HG03354 (cell line): ENCODE measurements around the gene MICAL2.

ENCODE experiments used
- ATAC-seq: cut with Tn5 transposase; IDR thresholded peaks from one replicate; pipeline ENCODE4 v1.9.1; 2021; ENCODE audit warnings: mild to moderate bottlenecking; ENCODE audit not compliant: unreplicated experiment, poor library complexity, severe bottlenecking

Gene MICAL2

DNA sequence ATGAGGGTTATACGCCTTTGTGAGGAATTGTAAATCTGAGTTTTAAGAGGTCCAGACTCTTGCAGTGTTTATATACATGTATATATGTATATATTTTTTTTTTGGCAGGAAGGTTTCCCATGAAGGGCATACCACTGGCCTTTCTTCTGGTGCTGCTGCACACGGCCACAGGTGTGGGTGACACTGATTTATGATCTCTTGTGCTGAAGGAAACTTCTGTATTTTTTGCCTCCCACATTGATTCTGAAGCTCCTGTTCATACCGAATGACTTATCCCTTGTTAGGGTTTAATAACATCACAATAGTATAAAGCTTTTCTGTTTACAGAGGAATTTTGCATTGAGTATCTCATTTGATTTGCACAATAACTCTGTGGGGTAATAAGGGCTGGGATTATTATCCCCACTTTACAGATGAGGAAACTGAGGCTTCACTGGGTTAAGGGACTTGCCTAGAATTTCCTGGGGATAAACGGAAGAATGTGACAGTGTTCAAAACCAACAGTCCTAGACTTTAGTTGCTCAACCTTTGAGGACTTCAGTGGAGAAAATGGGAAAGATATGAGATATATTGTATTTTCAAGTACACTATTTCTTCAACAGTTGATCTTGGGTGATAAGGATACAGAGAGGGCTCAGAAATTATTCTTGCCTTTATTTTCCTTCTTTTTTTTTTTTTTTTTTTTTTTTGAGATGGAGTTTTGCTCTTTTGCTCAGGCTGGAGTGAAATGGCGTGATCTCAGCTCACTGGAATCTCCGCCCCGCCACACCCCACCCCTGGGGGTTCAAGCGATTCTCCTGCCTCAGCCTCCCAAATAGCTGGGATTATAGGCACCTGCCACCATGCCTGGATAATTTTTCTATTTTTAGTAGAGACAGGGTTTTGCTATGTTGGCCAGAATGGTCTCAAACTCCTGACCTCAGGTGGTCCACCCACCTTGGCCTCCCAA lies 70.1 kb downstream of the MICAL2 start:
- no peak for ATAC-seq

DNA sequence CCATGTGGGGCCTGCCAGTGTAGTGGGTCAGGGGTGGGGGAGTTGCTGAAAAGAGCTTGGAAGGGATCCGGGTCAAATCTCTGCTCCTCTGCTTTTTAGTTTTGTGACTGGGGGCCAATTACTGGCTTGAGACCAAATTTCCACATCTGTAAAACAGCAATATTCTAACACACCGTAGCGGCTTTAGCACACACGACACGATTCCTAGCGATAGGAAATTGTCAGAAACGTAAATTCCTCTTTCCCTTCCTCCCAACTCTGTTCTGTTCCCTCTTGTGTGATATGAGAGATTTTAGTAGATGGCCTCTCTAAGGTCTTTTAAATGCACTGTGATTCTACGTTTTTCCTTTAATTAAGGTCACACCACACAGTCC lies 71.9 kb downstream of the MICAL2 start:
- no peak for ATAC-seq

DNA sequence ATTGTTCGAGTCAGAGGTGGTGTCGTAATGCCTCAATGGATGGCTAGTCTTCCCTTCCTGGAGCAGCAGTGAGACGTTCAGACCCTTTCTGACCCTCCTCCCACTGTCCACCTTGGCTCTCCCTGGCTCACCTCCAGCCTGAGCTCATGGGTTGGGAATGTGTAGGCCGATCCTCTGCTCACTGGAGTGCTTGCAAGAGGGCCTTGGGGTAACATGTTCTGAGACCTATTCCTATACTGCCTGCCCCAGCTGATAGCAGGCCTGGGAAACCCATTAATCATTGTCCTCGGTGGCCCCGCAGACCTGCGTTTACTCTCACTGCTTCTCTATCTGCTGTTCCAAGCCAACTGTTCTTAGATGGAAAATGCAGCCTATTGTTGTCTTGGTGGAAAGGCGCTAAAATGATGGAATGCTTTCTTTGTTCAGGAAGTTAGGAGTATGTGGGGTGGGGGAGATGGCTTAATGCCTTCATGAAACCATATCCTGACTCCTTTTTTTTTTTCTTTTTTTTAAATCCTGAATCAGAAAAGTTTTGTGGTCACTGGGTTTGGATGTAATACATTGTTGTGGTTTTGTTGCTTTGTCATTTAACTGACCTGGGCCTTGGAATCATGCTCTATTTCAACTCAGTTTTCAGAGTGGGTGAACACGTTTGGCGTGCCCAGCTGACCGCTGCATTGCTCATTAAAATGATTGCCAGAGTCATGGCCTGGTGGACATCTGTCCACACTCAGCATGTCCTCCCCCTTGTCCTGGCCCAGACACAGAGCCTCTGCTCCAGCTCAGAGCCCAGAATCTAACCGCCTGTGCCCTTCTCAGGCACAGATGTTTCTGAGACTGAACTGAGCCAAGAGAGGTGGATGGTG lies 72.5 kb downstream of the MICAL2 start:
- no peak for ATAC-seq

DNA sequence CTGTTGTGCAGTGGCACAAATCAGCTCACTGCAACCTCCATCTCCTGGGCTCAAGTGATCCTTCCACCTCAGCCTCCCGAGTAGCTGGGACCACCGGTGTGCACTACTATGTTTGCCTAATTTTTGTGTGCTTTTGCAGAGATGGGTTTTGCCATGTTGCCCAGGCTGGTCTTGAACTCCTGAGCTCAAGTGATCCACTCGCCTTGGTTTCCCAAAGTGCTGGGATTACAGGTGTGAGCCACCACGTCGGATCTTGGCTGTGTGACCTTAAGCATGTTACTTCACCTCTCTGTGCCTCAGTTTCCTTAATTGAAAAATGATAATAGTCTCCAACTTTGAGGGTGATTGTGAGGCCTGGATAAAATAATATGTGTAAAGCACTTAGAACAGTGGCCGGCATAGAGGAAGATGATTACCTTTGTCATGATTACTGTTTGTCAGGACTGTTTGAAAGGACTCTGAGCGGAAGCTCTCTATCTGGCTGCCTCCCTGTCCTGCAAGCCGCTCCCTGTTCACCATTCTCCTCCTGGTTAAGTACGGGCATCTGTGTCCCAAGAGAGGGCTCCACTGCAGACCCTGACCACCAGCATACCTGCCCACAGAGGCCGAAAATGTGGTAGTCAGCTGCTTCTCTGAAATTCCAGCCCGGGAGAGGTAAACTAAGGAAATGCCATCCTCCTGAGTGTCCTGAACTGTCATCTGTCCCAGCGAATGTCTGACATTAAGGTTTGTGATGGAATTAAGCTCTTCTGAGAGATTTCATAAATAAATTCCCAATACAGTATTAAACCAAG lies 73.6 kb downstream of the MICAL2 start:
- no peak for ATAC-seq

DNA sequence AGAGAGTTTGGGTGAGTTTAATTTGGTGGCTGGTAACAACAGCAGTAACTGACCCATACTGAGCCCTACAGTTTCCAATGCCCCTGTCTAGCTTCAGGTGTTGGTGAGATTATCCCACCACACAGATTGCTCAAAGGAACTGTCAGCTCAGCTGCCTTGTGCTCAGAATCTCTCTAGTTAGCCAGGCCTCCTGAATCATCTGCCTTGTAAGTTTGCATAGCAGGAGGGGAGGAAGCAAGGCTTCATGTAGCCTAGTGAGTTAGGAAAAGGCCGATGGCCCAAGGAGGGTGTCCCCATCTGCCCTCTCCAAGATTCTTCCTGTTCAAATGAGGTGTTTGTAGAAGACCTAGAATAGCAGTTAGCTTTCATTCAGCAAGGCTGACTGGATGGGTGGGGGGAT lies 74.3 kb downstream of the MICAL2 start:
- no peak for ATAC-seq

DNA sequence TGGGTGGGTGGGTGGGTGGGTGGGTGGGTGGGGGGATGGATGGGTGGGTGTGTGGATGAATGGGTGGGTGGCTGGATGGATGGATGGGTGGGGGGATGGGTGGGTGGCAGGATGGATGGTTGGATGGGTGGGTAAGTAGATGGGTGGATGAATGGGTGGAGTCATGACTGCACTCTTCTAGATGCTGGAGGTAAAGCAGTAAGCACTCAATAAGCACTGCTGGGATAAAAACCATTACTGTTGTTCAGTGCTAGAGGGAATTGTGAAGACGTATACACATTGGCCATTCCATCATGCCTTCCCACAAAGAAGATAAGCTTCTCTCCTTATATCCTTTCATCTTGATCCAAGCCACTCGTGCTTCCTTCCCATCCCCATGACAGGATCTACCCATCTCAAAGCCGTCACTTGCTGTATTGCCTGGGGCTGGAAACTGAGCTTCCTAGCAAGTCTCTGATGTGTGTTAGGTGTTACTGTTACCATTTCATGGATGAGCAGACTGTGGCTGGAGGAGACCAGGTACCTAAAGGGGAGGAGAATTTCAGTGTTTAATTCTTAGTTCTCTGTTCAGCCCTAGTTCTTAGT lies 74.8 kb downstream of the MICAL2 start:
- ATAC-seq = no peak

DNA sequence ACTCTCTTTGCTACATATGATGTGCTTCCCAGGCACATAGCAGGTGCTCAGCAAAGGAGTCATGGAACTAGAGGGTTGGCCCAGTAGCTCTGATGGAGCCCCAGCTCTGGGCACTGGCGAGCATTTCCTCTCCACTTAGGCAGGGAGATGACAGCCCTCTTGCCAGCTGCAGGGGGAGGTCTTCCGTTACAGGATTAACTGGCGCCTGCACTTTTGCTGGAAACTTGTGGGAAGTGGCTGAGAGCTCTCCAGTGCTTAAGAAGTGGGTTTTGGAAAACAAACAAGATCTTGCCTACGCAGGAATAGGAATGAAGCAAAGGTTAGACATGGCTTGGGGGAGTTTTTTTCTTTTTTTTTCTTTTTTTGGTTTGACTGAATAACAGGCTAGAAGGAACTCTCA lies 75.5 kb downstream of the MICAL2 start:
- ATAC-seq = no peak

DNA sequence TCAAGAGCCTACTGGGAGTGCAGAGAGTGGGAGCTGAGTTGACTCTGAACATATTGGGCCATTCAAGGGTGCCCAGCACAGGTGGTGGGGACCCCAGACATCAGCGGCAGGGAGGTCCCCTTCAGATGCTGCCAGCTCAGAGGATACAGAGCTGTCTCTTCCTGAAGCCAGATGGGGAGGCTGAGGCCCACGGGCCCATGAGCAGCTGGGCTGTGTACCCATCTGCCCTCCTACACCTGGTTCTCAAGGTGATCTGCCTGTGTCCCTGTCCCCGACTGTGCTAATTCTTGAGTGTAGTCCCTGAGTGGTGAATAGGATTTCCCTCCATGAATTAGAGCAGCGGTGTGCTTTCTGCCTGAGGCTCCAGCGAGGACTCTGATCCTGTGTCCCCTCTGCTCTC lies 76.3 kb downstream of the MICAL2 start:
- ATAC-seq = no peak

DNA sequence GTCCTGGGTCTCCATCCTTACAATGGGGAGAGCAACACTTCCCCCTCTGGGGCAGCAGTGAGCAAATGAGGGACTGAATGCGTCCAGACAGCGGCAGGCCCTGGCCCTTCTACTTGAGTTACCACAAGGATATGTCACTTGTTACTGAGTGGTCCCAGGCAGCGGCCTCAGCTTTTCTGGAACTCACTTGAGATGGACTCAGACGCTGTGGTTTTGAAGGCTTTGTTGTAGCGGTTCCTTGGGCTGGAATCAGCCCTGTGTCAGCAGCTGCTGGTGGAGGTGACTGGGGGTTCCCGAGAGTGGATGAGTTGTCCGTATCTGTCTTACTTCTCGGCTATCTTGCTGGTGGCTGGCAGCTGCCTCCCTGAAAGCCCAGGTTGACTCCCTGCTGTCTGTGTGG lies 77.0 kb downstream of the MICAL2 start:
- ATAC-seq = peak; percentile 71

DNA sequence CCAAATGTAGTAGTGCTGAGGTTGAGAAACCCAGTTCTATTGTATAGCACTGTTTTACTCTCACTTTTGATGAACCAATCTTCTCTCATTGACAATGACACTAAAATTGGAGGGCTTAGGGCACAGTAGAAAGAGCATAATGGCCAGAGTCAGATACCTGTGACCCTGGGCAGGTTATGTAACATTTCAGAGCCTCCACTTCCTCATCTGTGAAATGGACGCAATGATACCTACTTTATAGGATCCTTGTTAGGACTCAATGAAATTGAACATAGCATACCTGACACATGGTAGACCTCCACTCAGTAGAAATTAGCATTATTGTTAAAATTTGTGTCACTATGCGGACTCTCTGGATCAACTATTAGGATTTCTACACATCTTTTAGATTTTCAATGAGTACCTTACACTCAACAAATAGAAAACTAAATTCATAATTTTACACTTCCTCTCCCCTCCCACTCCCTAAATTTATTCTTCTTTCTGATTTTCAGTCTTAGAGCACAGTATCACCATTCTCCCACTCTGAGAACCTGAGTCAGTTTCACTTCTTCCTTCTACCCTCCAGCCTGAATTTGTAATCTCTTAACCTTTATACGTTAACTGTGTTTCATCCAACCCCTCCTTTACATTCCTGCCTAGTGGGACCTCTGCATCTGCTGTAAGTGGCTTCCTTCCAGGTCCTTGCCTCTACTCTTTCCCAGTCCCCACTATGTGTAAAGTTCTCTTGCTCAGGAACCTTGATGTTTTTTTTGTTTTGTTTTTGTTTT lies 78.3 kb downstream of the MICAL2 start:
- peak; percentile 59 for ATAC-seq

DNA sequence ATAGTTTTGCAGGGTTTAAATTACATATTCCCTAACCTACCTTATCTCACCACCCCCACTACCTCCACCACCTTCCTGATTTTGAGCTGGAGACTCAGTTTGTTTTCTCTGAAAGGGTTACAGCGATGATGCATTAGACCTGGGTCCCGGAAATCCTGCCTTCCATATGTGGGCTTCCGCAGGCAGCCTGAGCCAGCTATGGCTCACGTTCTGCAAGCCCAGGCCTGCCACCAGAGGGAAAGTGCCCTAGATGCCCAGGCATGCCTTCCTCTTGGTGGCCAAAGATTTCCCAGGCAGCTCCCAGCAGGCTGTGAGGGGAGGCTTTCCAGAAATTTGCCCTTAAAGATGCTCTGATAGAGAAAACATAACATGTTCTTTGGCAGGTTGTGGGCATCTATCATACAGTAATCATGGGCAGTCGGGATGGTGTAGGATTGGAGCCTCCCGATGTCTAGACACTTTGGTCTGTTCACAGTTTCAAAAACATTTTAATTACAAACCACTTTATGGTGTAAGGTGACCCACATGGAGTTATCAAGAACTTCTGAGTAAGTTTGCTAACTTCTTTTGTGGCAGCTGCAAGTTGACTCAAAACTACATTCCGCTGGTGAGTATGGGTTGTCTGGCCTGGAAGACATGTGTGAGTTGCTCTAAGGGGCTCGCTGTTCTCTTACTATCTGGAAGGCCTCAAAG lies 79.3 kb downstream of the MICAL2 start:
- no peak for ATAC-seq

DNA sequence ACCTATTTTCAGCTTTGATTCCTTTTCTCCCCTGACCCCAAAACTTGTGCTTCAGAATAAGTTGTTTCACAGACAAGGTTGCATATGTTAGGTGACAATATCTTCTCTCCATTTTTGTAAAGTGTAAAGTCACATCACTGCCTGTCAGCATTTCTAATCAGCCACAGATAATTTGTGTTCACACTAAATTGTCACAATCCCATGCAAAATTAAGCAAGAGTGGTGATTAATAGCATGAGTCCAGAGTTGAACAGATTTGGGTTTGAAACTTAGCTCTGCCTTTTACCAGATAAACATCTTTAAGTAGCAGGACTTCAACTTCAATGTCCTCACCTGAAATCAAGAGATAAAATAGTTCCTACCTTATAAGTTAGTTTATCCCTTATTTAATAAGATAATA lies 80.1 kb downstream of the MICAL2 start:
- no peak for ATAC-seq

DNA sequence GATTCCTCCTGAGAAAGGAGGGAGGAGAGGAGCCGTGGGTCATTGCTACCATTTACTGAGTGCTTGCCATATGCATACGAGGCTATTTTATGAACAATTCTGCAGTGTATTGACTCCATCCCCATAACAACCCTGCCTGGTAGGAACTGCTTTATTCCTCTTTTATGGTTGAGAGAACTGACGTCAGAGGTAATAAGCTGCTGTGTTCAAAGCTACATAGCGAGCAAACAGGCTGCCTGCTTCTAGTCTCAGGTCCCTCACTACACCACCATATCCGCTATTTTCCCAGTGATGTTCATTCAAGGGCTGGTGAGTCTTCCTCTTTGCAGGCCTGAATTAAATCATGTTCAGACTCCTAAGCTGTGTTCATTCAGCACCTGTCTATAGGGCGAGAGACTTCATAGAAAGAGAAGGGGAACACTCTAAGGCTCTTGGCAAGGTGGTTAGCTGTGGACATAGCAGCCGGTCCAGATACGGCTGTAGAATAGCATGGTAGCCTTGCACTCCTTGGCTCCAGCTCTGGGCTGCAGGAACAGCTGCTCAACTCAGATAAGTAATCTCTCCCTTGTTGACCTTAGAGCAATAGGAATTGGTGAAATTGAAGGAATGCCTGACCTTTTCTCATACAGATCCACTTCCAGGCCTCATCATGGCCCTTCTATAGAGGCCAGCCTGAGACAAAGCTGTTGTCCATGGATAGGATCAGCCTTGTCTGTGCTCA lies 82.6 kb downstream of the MICAL2 start:
- no peak for ATAC-seq

DNA sequence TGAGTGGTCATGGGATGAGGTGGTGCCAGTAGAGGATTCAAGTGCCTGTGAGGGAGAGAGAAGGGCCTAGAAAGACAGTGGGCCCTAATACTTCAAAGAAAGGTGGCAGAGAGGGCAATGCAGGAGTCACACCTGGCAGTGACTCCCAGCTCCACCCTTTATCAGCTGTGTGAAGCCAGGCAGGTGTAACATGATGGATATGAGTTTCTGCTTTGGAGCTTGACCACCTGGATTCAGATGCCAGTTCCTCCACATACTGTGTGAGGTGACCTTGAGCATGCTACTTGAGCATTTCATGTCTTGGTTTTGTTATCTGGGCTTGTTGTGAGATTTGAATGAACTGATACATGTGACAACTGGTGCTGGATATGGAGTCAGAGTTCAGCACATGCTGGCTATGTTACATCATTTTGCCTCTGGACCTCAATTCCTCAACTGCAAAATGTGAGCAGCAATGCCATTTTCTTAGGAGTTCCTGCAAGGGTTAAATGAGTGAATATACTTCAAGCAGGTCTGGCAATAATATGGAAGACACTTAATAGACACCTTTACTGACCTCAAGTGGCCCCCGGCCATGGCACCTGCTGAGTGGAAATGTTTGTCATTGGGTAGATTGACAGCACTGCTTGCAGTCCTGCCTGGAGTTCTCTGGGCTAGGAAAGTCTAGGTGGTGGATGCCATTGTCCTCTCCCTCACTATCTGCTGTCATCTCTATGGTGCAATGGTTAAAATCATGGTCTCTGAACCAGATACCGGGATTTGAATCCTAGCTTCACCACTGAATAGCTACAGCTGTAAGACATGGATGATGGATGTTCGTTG lies 83.3 kb downstream of the MICAL2 start:
- no peak for ATAC-seq

DNA sequence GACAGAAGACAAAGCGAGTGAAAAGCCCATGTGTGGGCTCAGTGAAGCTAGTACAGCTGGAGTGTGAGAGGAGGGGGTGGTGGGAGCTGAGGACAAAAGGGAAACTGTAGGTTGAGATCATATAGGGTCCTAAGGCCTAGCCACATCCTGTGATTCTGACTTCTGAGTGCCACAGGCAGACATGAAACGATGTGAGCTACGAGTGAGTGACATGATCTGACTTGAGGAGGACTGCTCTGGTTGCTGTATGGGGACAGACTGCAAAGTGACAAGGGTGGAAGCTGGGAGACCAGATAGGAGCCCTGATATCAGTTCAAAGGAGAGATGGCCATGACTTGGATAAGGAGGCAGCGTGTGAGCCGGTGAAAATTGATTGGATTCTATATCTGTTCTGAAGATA lies 85.4 kb downstream of the MICAL2 start:
- peak; percentile 76 for ATAC-seq

DNA sequence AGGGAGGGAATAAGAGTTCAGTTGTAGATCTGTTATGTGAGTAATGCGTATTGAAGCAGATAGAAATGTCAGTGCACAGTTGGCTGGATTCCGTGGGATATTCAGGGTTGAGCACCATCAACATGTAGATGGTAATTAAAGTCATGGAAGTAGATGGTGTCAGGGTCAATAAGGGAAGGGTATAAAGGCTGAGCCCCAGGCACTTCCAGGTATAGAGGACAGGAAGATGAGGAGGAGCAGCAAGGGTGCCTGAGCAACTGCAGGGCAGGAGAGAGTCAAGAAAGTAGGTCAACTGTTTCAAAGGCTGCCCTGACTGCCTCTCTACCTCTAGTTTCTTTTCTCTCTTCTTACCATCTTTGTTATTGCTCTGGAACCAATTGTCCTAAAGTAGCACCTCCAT lies 85.9 kb downstream of the MICAL2 start:
- no peak for ATAC-seq

DNA sequence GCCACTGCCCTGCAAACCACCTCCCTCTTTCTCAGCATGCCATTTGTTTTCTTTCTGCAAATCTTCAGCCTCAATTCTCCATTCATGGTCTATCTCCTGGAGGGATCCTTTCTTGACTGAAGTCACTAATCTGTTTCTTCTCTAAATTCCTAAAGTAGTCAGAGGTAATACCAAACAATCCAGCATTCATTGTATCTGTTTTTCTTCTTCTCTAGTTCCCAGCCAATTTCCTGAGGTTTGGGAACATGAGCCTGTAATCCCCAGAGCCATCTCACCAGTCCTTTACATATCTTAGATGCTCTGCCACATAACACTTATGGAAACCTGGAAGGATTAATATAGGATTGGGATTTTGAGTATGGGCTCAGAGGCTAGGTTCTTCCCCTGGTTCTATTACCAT lies 86.5 kb downstream of the MICAL2 start:
- ATAC-seq = no peak
